HuH-7.5 (cell line): ENCODE data around the gene DDX24.

Source experiments
- DNase-seq: peaks from one replicate; pipeline ENCODE4 v3.0.0; 2011; ENCODE audit warnings: low spot score

The DDX24 gene

GRCh38 chr14:94113908-94114588 is 33.0 kb upstream of the DDX24 start:
- no peak for DNase-seq

DNA sequence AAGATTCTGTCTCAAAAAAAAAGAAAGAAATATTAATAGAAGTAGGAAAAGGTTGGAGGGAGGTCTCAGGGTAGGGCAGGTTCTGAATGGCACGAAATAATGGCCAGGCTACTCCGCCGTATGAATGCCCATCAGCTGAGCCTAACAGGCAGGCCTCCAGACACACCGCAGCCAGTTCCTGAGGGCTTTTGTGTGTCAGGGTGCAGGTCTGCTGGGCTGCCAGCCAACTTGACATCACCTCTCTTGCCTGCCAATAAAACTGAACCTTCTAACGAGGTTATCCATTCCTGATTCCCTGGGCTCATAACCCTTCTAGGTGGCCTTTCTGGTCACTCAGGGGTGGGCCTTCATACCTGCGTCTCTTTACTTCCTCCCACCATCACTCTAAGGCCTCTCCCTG is 32.5 kb upstream of the DDX24 start:
- no peak for DNase-seq

GRCh38 chr14:94113073-94113472 is 32.1 kb upstream of the DDX24 start:
- no peak for DNase-seq

- DNase-seq, result no peak
Observed at GRCh38 chr14:94112513-94113063, 31.6 kb upstream of the DDX24 start.

GRCh38 chr14:94111276-94112095 is 30.5 kb upstream of the DDX24 start:
- no peak for DNase-seq

DNA sequence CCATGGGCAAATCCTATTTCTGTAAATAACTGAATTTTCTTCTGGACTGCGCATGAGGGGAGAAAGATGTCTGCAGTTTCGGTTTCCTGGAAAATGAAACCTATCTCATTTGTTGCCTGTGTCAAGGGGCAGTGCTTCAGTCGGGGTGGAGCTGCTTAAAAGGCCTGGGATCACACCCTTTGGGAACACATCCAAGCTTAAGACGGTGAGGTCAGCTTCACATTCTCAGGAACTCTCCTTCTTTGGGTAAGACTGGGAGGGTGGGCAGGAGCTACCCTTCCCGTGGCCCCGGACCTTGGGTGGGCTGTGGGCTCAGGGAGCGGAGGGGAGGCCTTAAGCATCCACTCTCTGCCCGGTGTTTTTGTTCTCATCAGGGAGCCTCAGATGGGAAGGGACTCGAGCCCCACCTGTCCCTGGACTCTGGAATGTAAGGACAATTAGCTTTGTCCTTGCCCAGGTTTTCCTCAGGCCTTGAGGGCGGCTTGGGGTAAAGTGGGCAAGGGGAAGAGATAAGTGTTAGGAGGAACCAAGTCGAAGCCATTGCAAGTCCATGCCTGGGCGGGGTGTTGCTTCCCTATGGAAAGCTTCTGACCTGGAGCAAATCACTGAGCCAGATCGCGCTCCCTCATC is 29.7 kb upstream of the DDX24 start, which contains the start of gene IFI27:
IFI27 (plus strand) TSS at position 185 of the 630 bp plus-strand sequence.
- DNase-seq, result no peak

DNA sequence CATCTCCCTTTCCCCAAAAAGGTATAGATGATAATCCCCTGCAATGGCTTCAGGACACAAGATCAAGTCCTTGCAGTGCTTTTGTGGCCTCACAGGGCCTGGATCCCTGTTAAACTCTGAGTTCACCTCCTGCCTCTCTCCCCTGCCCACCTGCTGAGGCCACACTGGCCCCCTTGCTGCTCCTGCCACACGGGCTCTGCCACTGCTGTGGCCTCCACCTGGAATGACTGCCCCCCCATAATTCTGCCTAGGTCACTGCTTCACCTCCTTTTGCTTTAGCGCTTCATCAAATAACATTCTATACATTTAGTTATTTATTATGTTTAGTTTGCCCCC is 28.9 kb upstream of the DDX24 start:
- no peak for DNase-seq

- no peak for DNase-seq
Observed at GRCh38 chr14:94104731-94105130, 23.7 kb upstream of the DDX24 start.

- no peak for DNase-seq
Observed at GRCh38 chr14:94103554-94104150, 22.6 kb upstream of the DDX24 start.

DNA sequence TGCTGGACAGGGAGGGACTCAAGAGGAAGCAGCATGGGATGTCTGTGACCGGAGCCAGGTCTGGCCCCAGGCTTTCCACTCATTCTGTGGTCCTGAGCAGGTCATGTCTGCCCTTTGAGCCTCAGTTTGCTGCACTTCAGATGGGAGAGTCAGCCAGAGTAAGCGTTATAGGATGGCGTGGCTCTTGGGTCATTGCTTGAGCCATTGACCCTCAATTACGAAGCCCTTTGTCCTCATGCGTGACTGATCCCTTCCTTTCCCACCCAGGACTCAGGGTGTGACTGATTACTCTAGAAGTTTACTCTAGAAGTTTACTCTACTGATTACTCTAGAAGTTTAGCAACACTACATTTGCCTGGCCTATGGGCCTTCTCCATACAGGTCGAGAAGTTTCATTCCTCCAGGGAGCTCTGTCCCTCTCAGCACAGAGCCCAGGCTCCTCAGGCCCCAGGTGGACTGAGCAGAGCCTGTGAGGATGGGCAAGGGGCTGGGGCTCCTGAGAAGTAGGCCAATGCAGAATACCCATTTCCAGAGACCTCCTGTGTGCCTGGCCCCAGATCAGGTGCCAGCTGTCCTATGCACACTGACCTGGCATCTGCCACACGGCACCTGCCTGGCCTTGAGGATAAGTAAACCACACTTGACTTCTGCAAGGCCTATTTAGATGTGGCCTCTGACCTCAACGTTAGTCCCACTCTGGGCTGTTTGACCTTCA is 21.9 kb upstream of the DDX24 start:
- DNase-seq, result no peak

DNA sequence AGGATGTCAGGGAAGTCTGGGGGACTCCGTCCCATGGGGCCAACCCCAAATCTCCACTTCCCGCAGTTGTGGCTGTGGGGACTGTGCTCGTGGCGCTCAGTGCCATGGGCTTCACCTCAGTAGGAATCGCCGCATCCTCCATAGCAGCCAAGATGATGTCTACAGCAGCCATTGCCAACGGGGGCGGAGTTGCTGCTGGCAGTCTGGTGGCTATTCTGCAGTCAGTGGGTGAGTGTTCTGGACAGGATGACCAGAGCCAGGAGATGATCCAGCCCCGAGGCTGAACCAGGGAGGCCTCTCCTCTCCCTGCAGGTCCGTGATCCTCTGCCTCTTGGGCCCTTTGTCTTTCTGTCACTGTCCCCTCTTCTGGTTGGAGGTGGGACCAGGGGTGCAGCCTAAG is 20.7 kb upstream of the DDX24 start:
- DNase-seq, result no peak

- no peak for DNase-seq
Observed at GRCh38 chr14:94100847-94101246, 19.8 kb upstream of the DDX24 start.

DNA sequence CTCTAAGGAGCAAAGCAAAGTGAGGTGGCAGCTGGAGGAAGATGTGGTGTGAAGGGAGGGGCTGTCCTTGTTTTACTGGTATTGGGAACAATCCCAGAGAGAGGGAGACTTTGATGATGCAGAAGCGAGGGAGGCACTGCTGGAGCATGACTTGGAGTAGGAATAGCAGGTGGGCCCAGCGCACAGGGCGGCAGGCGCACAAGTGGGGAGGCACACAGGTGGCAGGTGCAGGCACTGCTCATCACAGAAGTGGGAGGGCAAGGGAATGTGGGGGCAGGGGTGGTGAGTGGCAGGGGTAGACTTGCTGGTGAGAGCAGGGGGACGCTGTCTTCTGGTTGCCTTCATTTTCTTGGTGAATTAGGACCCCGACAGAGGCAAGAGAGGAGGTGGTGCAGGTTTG is 18.0 kb upstream of the DDX24 start:
- no peak for DNase-seq

DNA sequence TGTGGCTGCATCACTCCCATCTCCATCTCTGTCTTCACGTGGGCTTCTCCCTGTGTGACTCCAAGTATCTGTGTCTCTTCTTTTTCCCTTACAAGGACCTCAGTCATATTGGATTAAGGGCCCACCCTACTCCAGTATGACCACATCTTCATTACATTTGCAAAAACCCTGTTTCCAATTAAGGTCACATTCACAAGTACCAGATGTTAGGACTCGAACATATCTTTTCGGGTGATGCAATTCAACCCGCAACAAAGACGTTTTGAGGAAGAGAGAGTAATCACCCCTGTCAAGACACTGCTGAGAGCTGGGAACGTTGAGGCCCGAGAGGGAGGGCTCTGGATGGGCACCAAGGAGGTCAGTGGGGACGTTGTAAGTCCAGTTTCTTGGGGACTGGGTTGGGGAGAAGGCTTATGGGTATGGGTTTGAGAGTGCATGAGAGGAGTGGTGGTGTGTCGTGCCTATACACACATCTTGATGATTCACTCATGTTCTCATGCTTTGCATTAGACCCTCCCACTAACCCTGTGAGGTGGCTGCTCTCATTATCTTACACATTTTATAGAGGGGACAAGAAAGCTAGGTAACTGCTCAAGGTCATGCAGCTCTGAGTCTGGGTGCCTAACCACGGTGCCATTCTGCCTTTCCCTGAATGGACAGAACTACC is 17.5 kb upstream of the DDX24 start:
- DNase-seq, result no peak

- DNase-seq, result no peak
Observed at GRCh38 chr14:94097091-94097490, 16.1 kb upstream of the DDX24 start.

DNA sequence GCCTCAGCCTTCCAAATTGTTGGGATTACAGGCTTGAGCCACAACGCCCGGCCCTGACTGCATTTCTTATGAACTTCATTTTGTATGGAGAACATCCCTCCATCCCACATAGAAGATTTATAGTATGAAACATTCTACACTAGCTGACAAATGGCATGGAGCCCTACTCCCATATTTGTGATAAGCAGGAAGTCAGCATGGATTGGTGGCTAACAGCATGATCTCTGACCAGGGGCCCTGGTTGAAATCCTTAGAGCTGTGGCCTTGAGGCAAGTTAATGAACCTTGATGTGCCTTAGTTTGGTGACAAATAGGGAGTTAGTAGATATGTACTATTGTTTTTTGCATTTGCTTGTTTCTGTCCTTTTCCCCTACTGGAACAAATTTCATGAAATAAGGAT is 12.4 kb upstream of the DDX24 start:
- DNase-seq, result no peak

- DNase-seq, result no peak
Observed at GRCh38 chr14:94089479-94089878, 8.5 kb upstream of the DDX24 start.

- DNase-seq, result no peak
Observed at GRCh38 chr14:94088516-94088915, 7.5 kb upstream of the DDX24 start.

GRCh38 chr14:94087891-94088290 is 6.9 kb upstream of the DDX24 start:
- DNase-seq, result no peak

DNA sequence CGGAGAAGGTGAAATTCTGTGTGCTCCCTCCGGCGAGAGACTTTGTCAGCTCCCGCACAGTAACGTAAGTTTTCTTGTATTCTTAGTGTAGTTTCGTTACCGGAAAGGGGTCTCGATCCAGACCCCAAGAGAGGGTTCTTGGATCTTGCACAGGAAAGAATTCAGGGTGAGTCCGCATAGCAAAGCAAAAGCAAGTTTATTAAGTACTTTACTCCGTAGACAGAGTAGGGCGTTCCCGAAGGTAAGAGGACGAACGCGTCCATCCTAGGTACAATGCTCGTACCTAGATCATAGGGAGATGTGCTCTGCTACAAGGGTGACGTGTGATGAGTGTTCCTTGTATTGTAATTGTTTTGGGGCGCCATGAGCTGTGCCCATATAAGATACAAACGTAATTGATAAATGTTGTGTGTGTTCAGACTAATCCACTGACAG is 401 bp upstream of the DDX24 start:
- no peak for DNase-seq

DNA sequence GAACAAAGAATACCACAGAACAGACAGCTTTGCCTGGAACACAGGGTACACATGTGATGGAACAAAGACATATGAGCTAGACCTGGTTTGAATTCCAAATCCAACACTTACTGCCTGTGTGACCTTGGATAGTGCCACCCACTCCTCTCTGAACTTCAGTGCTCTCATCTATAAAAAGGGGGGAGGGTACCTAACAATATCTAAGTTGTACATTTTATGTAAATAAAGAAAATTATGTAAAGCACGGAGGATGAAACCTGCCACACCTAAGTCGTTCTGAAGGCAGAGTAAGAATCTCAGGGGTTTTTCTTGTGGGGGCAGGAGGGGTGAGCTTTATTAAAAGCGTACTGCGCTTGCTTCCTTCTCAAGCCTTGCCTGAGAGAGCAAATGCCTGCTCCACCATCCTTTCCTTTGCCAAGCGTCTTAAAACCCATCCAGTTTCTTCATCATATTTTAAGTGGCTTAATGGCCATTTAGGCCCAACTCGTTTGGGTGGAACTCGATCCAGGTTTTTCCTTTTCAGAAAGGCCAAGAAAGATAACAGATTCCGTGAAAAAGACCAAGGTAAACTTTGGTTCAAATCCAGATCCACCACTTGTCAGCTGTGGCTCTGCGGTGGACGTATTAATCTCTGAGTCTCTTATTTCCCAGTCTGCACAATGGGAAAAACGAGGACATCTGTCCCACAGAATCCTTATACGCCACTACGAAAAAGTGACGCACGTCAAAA is 946 bp downstream of the DDX24 start:
- peak; percentile 29 for DNase-seq
